ENCODE data around the gene FAU. TPM values are rescaled to one million over a fixed set of nuclear protein-coding genes. Genes with fewer than 3 reads are reported as not detected.

FAU gene
- total RNA-seq, 1 donor from 2014 or later: 995 TPM

DNA sequence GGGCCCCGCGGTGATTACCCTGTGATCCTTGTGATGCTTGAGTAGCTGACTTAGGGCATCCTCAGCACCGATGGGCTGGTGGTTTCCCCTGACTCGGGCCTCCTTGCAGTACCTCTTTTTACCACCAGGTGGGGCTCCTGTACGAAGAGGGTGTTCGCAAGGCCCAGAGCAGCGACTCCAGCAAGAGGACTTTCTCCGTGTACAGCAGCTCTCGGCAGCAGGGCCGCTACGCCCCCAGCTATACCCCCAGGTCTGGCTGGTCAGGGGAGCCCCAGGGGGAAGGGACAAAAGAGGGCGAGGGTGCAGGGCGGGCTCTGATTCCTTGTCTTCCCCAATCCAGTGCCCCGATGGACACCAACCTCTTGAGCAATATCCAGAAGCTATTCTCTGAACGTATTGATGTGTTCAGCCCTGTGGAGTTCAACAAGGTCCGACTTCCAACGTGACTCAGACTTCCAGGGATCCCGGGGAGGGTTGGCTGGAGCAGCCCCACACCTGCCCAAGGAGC lies 11.5 kb downstream of the FAU start:
- intact Hi-C loops (cut with micrococcal nuclease): loop anchor here (5.0 kb wide), 2 partner anchors 152 to 193 kb away; partner anchors contain the start of genes ATG2A and POLA2

DNA sequence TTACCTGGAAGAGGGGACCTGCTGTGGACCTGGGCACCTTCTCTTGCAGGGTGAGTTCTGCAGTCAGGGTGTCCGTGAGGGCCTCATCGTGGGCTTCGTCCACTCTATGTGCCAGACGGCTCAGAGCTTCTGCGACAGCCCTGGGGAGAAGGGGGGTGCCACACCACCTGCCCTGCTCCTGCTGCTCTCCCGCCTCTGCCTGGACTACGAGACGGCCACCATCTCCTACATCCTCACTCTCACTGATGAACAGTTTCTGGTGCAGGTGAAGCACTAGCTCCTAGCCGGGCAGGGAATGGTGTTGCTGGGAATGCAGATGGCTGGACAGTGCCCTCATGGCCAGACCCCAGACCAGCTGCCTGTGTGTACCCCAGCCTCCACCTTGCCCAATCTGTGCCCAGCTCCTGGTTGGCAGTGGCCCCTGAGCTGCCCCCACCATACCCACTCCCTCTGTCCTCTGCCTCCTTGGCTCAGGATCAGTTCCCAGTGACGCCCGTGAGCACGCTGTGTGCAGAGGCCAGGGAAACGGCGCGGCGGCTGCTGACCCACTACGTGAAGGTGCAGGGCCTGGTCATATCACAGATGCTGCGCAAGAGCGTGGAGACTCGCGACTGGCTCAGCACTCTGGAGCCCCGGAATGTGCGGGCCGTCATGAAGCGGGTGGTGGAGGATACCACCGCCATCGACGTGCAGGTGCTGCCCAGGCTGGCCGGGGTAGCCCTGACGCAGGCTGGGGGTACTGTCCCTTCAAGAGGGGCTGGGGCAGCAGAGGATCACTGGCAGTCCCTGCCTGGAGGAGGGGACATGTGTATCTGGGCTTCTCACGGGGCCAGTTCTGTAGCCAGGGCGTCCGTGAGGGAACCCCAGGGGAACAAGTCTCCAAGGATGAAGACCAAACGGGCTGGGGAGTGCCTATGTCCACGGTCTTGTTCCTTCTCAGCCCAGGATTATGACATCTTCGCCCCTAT lies 12.4 kb downstream of the FAU start:
- intact Hi-C loops (cut with micrococcal nuclease): loop anchor here (5.0 kb wide), 2 partner anchors 153 to 192 kb away; partner anchors contain the start of genes ATG2A and POLA2

DNA sequence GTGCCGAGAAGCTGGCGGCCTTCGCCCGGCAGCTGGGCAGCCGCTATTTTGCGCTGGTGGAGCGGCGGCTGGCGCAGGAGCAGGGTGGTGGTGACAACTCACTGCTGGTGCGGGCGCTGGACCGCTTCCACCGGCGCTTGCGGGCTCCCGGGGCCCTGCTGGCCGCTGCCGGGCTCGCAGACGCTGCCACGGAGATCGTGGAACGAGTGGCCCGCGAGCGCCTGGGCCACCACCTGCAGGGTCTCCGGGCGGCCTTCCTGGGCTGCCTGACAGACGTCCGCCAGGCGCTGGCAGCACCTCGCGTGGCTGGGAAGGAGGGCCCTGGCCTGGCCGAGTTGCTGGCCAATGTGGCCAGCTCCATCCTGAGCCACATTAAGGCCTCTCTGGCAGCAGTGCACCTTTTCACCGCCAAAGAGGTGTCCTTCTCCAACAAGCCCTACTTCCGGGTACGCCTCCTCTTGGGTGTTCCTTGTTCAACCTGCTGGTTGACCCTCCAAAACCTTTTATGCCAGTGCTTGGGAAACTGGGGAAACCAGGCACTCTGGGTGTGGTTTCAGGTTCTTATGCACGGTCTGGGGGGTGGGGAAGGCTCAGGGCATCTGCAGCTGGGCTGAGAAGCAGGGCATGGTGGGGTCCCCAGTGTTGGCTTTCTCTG lies 13.3 kb downstream of the FAU start:
- intact Hi-C loops (cut with micrococcal nuclease): no loop called here

DNA sequence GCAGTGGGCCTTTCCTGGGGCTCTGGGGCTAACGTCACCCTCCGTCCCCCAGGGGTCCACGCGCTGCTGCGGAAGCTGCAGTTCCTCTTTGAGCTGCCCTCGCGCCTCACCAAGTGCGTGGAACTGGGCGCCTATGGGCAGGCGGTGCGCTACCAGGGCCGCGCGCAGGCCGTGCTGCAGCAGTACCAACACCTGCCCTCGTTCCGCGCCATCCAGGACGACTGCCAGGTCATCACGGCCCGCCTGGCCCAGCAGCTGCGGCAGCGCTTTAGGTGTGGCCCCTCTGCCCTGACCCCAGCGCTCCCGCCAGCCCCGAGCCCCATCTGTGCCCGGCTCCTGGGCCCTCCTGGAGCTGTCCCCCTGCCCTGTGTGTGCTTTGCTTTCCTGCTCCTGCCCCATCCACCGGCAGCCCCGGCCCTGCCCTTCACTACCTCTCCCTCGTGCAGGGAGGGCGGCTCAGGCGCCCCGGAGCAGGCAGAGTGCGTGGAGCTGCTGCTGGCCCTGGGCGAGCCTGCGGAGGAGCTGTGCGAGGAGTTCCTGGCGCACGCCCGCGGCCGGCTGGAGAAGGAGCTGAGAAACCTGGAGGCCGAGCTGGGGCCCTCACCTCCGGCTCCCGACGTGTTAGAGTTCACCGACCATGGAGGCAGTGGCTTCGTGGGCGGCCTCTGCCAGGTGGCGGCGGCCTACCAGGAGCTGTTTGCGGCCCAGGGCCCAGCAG lies 14.0 kb downstream of the FAU start:
- intact Hi-C loops (cut with micrococcal nuclease): no loop called here

DNA sequence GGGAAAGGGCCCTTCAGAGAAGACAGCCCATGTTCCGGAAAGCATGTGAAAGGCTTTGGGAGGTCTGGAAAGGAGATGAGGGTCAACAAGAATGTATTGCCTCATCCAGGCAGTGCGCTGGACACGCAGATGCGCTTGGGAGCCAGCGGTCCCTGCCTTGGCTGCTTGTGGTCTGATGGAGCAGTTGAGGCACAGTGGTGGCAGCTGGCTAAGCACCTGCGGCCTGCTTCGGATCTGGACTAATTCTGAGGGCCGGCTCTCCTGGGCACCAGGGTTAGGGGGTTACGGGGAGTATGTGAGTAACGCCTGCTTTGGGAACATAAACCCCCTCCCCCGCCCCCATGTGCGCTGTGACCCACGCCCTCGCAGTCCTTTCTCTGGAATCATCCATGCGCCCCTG lies 14.9 kb downstream of the FAU start:
- intact Hi-C loops (cut with micrococcal nuclease): no loop called here

DNA sequence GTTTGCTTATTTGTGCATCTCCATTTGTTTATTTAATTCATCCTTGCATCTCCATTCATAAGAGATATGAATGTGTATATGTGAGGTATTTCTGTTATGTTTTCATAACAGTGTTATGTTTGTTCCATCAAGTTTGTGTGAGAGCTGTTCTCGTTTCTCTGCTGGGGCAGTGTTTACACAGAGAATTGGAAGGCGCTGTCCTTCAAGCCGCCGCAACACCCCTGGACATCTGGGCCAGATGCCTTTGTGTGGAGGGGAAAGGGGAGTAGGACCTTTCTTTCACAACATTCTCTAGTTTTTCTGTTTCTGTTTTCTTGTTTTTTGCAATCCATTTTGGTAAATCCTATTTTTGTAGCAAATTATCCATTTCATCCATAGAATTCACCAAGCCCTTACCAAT lies 17.3 kb downstream of the FAU start:
- intact Hi-C loops (cut with micrococcal nuclease): no loop called here

DNA sequence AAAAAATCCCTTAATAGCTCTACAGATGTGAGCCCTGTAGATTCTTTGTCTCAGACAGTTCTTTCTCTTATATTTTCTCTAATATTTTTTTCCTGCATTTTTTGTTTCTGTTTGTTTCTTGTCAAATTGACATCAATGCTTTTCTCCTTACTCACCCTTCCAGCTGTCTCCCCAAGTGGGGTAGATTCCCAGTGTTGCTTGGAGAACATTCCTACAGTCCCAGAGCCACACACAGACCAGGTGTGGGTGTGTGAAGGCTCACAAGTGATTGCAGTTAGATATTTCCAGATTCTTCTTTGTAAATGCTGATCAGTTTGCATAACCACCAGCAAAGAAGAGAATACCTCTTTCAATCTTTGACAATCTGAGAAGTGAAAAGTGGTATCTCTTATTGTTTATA lies 18.5 kb downstream of the FAU start:
- intact Hi-C loops (cut with micrococcal nuclease): no loop called here

DNA sequence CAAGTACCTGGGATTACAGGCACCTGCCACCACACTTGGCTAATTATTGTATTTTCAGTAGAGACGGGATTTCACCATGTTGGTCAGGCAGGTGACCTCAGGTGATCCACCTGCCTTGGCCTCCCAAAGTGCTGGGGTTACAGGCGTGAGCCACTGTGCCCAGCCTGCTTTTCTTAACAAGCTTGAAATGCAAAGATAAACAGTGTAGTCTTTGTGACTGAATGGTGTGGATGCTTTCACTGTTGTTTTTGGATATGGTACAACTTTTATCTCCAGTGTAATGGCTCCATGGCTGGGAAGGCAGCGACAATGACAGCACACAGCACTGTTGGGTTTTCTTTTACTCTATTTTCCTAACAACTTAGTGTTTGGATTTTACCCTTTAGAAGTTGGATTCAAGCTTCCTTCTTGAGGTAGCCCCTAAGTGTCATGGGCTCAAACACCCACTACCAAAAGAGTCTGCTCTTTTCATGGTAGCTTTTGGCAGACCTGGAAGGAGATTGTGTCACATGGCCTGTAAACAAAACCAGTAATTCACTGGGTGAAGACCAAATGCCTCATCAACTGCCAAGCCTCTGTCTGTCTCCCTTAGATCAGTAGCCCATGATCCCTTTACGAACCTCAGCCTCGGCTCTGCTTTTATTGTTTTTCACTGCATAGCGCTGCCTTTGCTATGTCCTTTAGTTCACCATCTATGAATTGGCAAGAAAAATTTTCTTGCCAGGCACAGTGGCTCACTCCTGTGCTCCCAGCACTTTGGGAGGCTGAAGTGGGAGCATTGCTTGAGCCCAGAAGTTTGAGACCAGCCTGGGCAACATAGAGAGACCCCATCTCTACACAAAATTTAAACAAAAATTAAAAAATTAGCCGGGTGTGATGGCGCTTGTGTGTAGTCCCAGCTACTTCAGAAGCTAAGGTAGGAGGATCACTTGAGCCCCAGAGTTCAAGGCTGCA lies 19.5 kb downstream of the FAU start:
- intact Hi-C loops (cut with micrococcal nuclease): no loop called here

DNA sequence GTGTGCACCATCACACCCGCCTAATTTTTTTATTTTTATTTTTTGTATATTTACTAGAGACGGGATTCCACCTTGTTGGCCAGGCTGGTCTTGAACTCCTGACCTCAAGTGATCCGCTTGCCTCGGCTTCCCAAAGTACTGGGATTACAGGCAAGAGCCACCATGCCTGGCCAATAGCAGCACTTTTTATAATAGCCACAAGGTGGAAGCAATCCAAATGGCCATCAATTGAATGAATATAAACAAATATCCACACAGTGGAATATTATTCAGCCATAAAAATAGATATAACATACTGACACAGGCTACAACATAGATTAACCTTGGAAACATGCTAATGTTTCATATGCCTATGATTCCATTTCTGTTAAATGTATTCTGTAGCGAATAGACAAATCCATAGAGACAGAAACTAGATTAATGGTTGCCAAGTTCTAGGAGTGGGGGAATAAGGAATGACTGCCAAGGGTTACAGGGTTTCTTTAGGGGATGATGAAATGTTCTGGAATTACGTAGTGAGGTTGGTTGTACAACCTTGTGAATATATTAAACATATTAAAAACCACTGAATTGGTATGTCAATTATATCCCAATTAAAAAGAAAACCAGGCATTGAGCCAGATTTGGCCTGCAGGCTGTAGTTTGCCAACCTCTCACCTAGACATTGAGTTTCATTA lies 21.1 kb downstream of the FAU start:
- intact Hi-C loops (cut with micrococcal nuclease): no loop called here

DNA sequence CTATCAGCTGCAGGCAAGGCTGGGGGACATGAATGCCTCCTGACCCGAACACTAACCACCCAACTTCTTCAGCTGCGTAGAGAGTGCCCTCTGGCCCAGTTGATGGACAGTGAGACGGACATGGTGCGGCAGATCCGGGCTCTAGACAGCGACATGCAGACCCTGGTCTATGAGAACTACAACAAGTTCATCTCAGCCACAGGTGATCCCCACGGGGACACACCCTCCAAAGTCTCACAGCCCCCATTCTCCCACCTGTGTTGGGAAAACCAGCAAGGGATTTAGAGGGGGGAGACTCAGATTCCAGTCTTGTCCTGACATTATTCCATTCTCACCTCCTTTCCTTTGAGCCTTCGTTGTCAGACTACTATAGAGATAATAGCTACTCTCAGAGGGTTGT lies 25.0 kb downstream of the FAU start:
- intact Hi-C loops (cut with micrococcal nuclease): loop anchor here (1.0 kb wide), 5 partner anchors 13 to 70 kb away; partner anchors contain the start of genes CDCA5, SNX15, SYVN1 and TM7SF2

DNA sequence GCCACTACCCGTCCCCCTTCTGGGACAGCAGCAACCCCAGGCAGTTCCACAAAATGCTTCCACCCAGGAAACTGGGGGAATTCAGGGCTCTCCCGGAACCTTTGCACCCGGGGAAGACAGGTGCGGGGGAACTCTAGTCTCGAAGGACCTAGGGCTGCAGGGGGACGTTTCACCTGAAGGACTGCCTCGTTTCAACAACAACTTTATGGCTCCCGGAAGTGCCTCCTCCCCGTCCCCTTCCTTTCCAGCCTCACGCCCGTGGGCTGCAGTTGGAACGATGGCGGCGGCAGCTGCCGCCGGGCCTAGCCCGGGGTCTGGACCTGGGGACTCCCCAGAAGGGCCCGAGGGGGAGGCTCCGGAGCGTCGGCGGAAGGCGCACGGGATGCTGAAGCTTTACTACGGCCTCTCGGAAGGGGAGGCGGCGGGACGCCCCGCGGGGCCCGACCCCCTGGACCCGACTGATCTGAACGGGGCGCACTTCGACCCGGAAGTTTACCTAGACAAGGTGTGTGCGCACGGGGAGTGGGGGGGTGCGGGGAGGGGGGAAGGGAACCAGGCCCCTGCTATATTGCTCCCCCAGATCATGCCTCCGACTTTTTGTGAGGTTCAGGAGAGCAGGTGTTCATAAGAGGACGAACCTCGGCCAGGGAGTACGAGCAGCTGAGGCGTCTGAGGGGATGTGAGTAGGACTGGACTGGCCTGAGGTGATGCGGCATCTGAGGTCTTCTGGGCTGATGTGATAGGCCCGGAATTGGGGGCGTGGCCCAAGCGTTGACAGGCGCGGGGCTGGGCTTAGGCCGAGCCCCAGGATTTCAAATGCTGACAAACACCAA lies 25.7 kb downstream of the FAU start, which contains the start of gene VPS51:
TSS of gene VPS51 (plus strand) at position 241 of the 833 bp plus-strand sequence. CDS start at position 278, 37 bp downstream.
- intact Hi-C loops (cut with micrococcal nuclease): loop anchor here (1.0 kb wide), 5 partner anchors 12 to 69 kb away; partner anchors contain the start of genes CDCA5, SNX15, SYVN1 and TM7SF2

DNA sequence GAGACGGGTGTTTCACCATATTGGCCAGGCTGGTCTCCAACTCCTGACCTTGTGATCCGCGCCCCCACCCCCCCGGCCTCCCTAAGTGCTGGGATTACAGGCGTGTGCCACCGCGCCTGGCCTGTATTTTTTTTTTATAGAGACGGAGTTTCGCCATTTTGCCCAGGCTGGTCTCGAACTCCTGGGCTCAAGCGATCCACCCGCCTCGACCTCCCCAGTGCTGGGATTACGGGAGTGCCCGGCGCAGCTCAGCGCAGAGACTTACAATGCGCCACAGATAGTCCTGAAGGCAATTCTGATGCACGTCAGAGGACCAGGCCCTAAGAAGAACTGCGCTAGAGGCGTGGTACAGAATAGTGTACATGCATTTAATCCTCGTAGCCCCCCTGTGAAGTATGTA lies 26.5 kb downstream of the FAU start:
- intact Hi-C loops (cut with micrococcal nuclease): no loop called here

DNA sequence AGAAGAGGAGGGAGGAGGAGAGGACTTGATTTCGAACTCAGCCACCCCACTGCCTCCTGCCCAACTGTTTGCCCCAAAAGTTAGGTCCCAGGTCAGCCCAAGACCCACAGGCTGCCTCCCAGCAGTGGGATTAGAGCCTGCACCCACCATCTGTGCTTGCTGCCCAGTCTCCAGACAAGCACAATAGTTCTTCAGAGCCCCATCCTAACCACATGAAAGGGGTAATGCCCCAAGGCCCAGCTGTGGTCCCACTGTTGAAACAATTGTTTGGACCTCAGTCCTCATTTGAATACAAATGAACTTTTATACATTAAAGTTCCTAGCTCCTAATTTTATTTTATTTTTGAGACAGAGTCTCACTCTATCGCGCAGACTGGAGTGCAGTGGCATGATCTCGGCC lies 31.3 kb downstream of the FAU start:
- intact Hi-C loops (cut with micrococcal nuclease): no loop called here

DNA sequence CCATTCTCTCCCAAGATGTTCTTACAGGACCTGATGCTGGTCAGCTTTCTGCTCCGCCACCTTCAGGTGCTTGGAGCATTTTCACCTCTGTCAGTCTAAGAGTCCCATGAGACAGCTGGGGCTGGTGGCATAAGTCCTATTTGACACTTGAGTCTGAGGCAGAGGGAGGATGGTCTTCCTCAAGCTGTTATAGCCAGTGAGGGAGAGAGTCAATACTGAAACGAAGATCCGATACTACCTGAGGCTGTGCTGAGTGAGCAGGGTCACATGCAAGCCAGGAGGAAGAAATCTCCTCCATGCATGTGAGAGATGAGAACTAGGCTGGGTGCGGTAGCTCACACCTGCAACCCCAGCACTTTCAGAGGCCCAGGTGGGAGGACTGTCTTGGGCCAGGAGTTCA lies 32.3 kb downstream of the FAU start:
- intact Hi-C loops (cut with micrococcal nuclease): no loop called here

DNA sequence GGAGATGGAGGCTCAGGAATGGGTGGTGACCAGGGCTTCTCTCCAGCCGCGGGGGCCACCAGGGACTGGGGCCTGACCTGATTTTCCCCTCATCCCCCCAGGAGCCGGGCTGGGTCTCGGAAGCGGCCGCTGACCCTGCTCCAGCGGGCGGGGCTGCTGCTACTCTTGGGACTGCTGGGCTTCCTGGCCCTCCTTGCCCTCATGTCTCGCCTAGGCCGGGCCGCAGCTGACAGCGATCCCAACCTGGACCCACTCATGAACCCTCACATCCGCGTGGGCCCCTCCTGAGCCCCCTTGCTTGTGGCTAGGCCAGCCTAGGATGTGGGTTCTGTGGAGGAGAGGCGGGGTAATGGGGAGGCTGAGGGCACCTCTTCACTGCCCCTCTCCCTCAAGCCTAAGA lies 34.1 kb downstream of the FAU start:
- intact Hi-C loops (cut with micrococcal nuclease): no loop called here

DNA sequence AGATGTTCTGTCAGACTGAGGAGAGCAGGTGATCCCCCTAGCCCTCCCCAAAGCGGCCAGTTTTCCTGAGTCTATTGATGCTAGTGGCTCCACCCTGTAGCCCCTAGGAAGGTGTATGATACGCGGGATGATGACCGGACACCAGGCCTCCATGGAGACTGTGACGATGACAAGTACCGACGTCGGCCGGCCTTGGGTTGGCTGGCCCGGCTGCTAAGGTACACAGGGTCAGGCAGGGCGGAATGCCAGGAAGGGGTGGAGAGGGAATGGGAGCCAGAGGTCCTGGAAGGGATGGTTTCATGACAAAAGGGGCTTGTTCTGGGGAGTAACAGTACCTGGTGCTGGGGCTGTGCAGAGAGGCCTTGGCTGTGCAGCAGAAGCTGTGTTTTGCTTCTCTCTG lies 34.7 kb downstream of the FAU start:
- intact Hi-C loops (cut with micrococcal nuclease): no loop called here

DNA sequence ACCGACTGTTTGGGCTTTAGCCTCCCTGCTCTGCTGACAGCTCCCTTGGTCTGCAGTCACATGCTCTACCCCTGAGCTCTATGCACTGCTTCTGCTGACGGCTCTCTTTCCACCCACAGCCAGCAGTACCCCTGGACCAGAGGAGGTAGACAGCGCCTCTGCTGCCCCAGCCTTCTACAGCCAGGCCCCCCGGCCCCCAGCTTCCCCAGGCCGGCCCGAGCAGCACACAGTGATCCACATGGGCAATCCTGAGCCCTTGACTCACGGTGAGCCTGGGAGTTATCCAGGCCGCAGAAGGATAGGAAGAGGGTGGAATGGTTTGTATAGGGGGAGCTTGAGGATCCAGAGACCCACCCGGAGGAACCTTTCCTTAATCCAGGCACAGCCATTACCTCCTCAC lies 35.1 kb downstream of the FAU start:
- intact Hi-C loops (cut with micrococcal nuclease): no loop called here

DNA sequence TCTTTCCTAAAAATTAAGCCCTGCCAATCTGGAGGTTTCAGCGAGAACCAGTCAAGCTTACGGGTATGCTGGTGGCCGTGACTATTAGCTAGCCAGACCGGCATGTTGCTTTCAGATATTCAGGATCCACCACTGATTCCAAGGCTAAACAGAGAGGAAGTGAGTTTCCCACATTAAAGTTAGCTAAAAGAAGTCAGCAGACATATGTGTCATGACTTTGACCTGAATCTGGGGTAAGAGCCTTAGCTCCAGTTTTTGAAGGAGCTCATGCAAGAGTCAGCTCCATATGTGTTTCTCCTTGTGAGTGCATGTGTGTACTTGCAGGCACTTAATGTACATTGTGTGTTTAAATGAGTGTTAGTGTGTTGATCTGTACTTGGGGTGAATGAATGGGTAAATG lies 36.5 kb downstream of the FAU start:
- intact Hi-C loops (cut with micrococcal nuclease): no loop called here
